NB4 (cell line): ENCODE data around the gene RHOH.

Source experiments
- POLR2A ChIP-seq: IDR thresholded peaks from 2 replicates; pipeline ENCODE4 v1.6.1; 2011; ENCODE audit warnings: mild to moderate bottlenecking; ENCODE audit not compliant: insufficient read length; ENCODE audit errors: extremely low read depth
- TF ChIP-seq, protein P1 (sequence below): IDR thresholded peaks from one replicate; pipeline ENCODE4 v1.5.1; 2012; ENCODE audit warnings: low read depth, low read length

DNA sequence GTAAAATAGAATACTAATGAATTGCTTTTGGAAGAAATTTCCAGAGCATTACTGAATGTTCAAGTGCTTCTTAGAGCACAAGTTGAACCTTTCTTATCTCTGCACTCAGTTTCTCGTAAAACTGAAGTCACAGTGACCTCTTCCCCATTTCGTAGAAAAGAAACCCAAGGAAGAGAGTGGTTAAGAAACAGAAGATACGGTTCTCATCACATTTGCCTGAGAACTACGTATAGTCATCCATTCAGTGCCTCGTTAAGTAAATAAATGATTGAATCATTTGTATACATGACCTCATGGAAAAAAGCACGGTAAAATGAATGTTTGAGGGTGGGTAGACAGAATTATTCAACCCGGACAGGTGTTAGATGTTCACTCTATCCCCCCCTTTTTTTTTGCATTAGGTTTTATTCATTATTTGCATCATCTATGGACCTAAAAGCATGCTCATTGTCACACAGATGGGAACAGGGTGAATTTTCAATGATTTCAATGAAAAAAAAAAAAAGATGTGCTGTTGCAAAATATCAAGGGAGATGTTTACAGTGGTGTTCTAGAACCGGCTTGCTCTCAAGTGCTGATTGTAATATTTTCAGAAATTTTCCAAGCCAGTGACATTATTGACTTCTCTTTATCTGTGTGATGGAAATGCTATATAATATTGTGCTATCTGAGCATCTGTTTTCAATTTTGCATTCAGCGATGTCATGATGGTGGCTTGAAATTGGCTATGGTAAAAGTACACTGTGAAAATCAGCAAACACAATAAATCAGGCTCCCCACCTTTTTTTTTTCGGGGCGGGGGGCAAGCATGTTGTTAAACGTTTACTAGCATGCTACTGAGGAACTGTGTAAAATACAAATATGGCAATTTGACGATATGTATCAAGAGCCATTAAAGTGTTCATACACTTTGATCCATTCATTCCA is 4.3 kb downstream of the RHOH start:
- TF ChIP-seq, protein P1, sequence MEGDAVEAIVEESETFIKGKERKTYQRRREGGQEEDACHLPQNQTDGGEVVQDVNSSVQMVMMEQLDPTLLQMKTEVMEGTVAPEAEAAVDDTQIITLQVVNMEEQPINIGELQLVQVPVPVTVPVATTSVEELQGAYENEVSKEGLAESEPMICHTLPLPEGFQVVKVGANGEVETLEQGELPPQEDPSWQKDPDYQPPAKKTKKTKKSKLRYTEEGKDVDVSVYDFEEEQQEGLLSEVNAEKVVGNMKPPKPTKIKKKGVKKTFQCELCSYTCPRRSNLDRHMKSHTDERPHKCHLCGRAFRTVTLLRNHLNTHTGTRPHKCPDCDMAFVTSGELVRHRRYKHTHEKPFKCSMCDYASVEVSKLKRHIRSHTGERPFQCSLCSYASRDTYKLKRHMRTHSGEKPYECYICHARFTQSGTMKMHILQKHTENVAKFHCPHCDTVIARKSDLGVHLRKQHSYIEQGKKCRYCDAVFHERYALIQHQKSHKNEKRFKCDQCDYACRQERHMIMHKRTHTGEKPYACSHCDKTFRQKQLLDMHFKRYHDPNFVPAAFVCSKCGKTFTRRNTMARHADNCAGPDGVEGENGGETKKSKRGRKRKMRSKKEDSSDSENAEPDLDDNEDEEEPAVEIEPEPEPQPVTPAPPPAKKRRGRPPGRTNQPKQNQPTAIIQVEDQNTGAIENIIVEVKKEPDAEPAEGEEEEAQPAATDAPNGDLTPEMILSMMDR = no peak
- no peak for TF ChIP-seq POLR2A
